HL-60 (cell line): ENCODE data around the gene NOS1AP.

Source experiments
- GABPA ChIP-seq: IDR thresholded peaks from 2 replicates; pipeline ENCODE4 v1.6.1; 2012; ENCODE audit warnings: low read depth
- POLR2AphosphoS5 ChIP-seq: IDR thresholded peaks from 2 replicates; pipeline ENCODE4 v1.6.1; 2012; ENCODE audit warnings: low read depth
- SPI1 ChIP-seq: IDR thresholded peaks from 2 replicates; pipeline ENCODE4 v1.6.1; 2012; ENCODE audit warnings: low read depth, mild to moderate bottlenecking, borderline replicate concordance
- TF ChIP-seq, protein P1 (sequence below): IDR thresholded peaks from one replicate; pipeline ENCODE4 v1.5.1; 2011; ENCODE audit warnings: low read length, control low read depth, inconsistent platforms; ENCODE audit not compliant: insufficient read depth
- TF ChIP-seq, protein P2 (sequence below): IDR thresholded peaks from 2 replicates; pipeline ENCODE4 v1.6.1; 2012; ENCODE audit warnings: low read depth; ENCODE audit not compliant: insufficient replicate concordance

DNA sequence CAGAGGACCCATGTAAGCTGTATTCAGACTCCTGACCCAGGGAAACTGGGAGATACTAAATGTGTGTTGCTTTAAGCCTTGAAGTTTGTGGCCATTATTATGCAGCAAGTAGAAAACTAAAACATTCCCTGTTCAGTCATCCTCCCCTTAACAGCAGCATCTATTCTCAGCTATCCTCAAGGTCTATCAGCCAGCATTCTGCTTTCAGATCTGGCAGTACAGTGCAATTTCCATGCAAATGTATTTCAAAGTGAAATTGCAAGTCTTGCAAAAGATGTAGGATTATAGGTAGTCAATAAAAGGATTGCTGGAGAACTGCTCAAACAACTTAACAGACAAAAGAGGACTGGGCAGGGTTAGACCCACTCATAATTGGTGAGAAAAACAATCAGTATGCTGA, 111.3 kb downstream of the NOS1AP start:
- TF ChIP-seq, protein P1, sequence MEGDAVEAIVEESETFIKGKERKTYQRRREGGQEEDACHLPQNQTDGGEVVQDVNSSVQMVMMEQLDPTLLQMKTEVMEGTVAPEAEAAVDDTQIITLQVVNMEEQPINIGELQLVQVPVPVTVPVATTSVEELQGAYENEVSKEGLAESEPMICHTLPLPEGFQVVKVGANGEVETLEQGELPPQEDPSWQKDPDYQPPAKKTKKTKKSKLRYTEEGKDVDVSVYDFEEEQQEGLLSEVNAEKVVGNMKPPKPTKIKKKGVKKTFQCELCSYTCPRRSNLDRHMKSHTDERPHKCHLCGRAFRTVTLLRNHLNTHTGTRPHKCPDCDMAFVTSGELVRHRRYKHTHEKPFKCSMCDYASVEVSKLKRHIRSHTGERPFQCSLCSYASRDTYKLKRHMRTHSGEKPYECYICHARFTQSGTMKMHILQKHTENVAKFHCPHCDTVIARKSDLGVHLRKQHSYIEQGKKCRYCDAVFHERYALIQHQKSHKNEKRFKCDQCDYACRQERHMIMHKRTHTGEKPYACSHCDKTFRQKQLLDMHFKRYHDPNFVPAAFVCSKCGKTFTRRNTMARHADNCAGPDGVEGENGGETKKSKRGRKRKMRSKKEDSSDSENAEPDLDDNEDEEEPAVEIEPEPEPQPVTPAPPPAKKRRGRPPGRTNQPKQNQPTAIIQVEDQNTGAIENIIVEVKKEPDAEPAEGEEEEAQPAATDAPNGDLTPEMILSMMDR = no peak
- no peak for TF ChIP-seq SPI1
- TF ChIP-seq POLR2AphosphoS5 = no peak
- TF ChIP-seq, protein P2, sequence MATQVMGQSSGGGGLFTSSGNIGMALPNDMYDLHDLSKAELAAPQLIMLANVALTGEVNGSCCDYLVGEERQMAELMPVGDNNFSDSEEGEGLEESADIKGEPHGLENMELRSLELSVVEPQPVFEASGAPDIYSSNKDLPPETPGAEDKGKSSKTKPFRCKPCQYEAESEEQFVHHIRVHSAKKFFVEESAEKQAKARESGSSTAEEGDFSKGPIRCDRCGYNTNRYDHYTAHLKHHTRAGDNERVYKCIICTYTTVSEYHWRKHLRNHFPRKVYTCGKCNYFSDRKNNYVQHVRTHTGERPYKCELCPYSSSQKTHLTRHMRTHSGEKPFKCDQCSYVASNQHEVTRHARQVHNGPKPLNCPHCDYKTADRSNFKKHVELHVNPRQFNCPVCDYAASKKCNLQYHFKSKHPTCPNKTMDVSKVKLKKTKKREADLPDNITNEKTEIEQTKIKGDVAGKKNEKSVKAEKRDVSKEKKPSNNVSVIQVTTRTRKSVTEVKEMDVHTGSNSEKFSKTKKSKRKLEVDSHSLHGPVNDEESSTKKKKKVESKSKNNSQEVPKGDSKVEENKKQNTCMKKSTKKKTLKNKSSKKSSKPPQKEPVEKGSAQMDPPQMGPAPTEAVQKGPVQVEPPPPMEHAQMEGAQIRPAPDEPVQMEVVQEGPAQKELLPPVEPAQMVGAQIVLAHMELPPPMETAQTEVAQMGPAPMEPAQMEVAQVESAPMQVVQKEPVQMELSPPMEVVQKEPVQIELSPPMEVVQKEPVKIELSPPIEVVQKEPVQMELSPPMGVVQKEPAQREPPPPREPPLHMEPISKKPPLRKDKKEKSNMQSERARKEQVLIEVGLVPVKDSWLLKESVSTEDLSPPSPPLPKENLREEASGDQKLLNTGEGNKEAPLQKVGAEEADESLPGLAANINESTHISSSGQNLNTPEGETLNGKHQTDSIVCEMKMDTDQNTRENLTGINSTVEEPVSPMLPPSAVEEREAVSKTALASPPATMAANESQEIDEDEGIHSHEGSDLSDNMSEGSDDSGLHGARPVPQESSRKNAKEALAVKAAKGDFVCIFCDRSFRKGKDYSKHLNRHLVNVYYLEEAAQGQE = no peak
- TF ChIP-seq GABPA = no peak
